Keratinocyte (primary cell): Measurements from ENCODE around the gene S100A4. TPM values are rescaled to one million over a fixed set of nuclear protein-coding genes. Genes with fewer than 3 reads are reported as not detected.
A peak's percentile ranks its signal among the peaks of the same experiment; 100 is the strongest.

Experiments
- DNase-seq: peaks from one replicate; pipeline ENCODE4 v3.0.0-alpha.2; 2011; ENCODE audit warnings: low read depth, missing footprints, low spot score
- FAIRE-seq: peaks from 2 replicates; lab custom pipeline; 2011; peaks lifted over from hg19 to GRCh38; lab: Jason Lieb, UNC
- H2AFZ ChIP-seq: 2 replicates; pipeline ENCODE4 v1.6.0; 2012; ENCODE audit warnings: low read length, control low read depth, inconsistent platforms; ENCODE audit not compliant: control insufficient read depth
- H3K27ac ChIP-seq: 2 replicates; pipeline ENCODE4 v1.5.1; 2011; ENCODE audit warnings: low read length; ENCODE audit not compliant: control insufficient read depth, insufficient read depth
- H3K27me3 ChIP-seq: 3 replicates; pipeline ENCODE4 v1.6.0; 2011; ENCODE audit warnings: low read length; ENCODE audit not compliant: control insufficient read depth, insufficient read depth; ENCODE audit errors: extremely low read depth
- H3K36me3 ChIP-seq, 2 experiments: 2 replicates in 1 of 2; 3 replicates in 1 of 2; pipeline ENCODE4 v1.5.1; 2011; ENCODE audit warnings: low read length in 2 of 2, mild to moderate bottlenecking in 1 of 2; ENCODE audit not compliant: control insufficient read depth in 2 of 2, insufficient read depth in 2 of 2; ENCODE audit errors: extremely low read depth in 1 of 2
- H3K4me1 ChIP-seq: 3 replicates; pipeline ENCODE4 v1.5.1; 2011; ENCODE audit warnings: low read length; ENCODE audit not compliant: control insufficient read depth, insufficient read depth; ENCODE audit errors: extremely low read depth
- H3K4me2 ChIP-seq: 3 replicates; pipeline ENCODE4 v1.6.0; 2011; ENCODE audit warnings: low read depth, low read length; ENCODE audit not compliant: control insufficient read depth, insufficient read depth; ENCODE audit errors: extremely low read depth
- H3K4me3 ChIP-seq, 3 experiments: fragments of 200-600 bp in 1 of 3; sonication (generic) in 1 of 3; 2 replicates in 2 of 3; 3 replicates in 1 of 3; pipeline ENCODE4 v1.5.1; 2011 to 2016; ENCODE audit warnings: low read length in 3 of 3, mild to moderate bottlenecking in 3 of 3, control low read depth in 2 of 3, inconsistent platforms in 1 of 3, low read depth in 1 of 3, mixed read lengths in 1 of 3, mixed run types in 1 of 3, moderate library complexity in 1 of 3; ENCODE audit not compliant: control insufficient read depth in 2 of 3, insufficient read depth in 2 of 3; ENCODE audit errors: extremely low read depth in 1 of 3
- H3K79me2 ChIP-seq: 2 replicates; pipeline ENCODE4 v1.6.0; 2012; ENCODE audit warnings: low read length; ENCODE audit not compliant: control insufficient read depth, insufficient read depth
- H3K9ac ChIP-seq: 3 replicates; pipeline ENCODE4 v1.6.0; 2011; ENCODE audit warnings: low read length; ENCODE audit not compliant: control insufficient read depth, insufficient read depth; ENCODE audit errors: extremely low read depth
- H3K9me1 ChIP-seq: 3 replicates; pipeline ENCODE4 v1.6.0; 2011; ENCODE audit warnings: low read length; ENCODE audit not compliant: control insufficient read depth, insufficient read depth; ENCODE audit errors: extremely low read depth
- H3K9me3 ChIP-seq: 2 replicates; pipeline ENCODE4 v1.5.1; 2012; ENCODE audit warnings: low read depth, low read length; ENCODE audit not compliant: control insufficient read depth
- H4K20me1 ChIP-seq: 3 replicates; pipeline ENCODE4 v1.6.0; 2011; ENCODE audit warnings: low read length; ENCODE audit not compliant: control insufficient read depth, insufficient read depth; ENCODE audit errors: extremely low read depth
- EZH2 ChIP-seq: IDR thresholded peaks from one replicate; pipeline ENCODE4 v1.6.1; 2012; ENCODE audit warnings: inconsistent platforms, mild to moderate bottlenecking, low read length, moderate library complexity
- dilution Hi-C: fragments of 300-500 bp; cut with MboI; formaldehyde crosslinking; loops from one replicate; pipeline ENCODE4 v1.7.0; 2020; ENCODE audit warnings: low sequenced_read_pairs; ENCODE audit not compliant: extremely low pct_ligation_motif_present
- polyA plus RNA-seq, 5 experiments: library from polyadenylated mRNA; depleted of rRNA in 3 of 5; stranded (reverse) in 3 of 5; stranded (forward) in 1 of 5; unstranded in 1 of 5; fragments of >200 nt; gene quantifications; 1 replicate in 1 of 5; 2 replicates in 3 of 5; 3 replicates in 1 of 5; pipeline versions ENCODE4 v1.2.1 to v1.2.3, GENCODE V29; 2011 to 2012; ENCODE audit warnings: missing spikeins in 2 of 5, low read depth in 1 of 5, low replicate concordance in 1 of 5
- TF ChIP-seq, protein P1 (sequence below), 3 experiments: IDR thresholded peaks in 1 of 3; conservative IDR thresholded peaks in 1 of 3; optimal IDR thresholded peaks in 1 of 3; 2 replicates in 2 of 3; 3 replicates in 1 of 3; pipeline versions ENCODE3 to v1.5.1; 2011; ENCODE audit warnings: low read length in 3 of 3, mild to moderate bottlenecking in 3 of 3, moderate library complexity in 2 of 3, control low read depth in 1 of 3, inconsistent platforms in 1 of 3; ENCODE audit not compliant: insufficient read depth in 2 of 3; ENCODE audit errors: extremely low read depth in 1 of 3

The S100A4 gene
- polyA plus RNA-seq, 1 donor (not counting 4 experiments of a cell fraction or from before 2014, with no cell fraction given): 21.4 TPM

DNA sequence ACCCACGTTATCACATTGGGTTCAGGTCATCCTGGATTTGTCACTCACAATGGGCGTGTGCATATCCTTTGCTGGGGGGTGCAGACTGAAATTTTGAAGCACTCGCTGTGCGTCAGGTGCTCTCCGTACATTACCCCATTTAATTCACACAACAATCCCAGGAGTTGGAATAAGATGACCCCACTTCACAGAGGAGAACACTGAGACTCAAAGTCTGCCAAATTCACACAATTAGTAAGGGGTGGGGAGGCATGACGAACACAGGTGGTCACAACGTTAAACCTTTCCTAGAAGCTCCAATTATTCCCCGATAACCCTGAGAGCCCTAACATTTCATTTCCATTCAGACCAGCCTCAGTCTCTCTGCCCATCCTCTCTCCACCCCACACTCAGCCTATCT is 23.9 kb upstream of the S100A4 start:
- FAIRE-seq (no peak), DNase-seq (no peak)
- no peak overlapping the region for H3K27ac ChIP-seq
- H3K4me3 ChIP-seq: no peak overlapping the region
- H3K4me2 ChIP-seq: no peak overlapping the region
- peaks cover under 1% of the 10 kb centered on the region for H4K20me1 ChIP-seq
- no peaks in the 10 kb centered on the region for H3K9me3 ChIP-seq
- H3K4me1 ChIP-seq: peaks cover 53% of the 10 kb centered on the region
- H3K79me2 ChIP-seq: peaks cover 6% of the 10 kb centered on the region
- no peaks in the 10 kb centered on the region for H3K9me1 ChIP-seq
- no peak overlapping the region for H2AFZ ChIP-seq
- dilution Hi-C loops: no loop called here
- no peaks in the 10 kb centered on the region for H3K27me3 ChIP-seq
- no peak for TF ChIP-seq EZH2
- TF ChIP-seq, protein P1, sequence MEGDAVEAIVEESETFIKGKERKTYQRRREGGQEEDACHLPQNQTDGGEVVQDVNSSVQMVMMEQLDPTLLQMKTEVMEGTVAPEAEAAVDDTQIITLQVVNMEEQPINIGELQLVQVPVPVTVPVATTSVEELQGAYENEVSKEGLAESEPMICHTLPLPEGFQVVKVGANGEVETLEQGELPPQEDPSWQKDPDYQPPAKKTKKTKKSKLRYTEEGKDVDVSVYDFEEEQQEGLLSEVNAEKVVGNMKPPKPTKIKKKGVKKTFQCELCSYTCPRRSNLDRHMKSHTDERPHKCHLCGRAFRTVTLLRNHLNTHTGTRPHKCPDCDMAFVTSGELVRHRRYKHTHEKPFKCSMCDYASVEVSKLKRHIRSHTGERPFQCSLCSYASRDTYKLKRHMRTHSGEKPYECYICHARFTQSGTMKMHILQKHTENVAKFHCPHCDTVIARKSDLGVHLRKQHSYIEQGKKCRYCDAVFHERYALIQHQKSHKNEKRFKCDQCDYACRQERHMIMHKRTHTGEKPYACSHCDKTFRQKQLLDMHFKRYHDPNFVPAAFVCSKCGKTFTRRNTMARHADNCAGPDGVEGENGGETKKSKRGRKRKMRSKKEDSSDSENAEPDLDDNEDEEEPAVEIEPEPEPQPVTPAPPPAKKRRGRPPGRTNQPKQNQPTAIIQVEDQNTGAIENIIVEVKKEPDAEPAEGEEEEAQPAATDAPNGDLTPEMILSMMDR (optimal IDR thresholded peaks at IDR 0.05 in 1 of 3, IDR thresholded peaks at IDR 0.05 in 1 of 3, conservative IDR thresholded peaks at IDR 0.05 in 1 of 3; ENCODE audit: extremely low read depth in 1 of 3, insufficient read depth in 2 of 3, low read length in 3 of 3): no peak
- peaks cover 2 to 4% of the 10 kb centered on the region in 2 experiments for H3K36me3 ChIP-seq
- H3K9ac ChIP-seq: no peak overlapping the region

DNA sequence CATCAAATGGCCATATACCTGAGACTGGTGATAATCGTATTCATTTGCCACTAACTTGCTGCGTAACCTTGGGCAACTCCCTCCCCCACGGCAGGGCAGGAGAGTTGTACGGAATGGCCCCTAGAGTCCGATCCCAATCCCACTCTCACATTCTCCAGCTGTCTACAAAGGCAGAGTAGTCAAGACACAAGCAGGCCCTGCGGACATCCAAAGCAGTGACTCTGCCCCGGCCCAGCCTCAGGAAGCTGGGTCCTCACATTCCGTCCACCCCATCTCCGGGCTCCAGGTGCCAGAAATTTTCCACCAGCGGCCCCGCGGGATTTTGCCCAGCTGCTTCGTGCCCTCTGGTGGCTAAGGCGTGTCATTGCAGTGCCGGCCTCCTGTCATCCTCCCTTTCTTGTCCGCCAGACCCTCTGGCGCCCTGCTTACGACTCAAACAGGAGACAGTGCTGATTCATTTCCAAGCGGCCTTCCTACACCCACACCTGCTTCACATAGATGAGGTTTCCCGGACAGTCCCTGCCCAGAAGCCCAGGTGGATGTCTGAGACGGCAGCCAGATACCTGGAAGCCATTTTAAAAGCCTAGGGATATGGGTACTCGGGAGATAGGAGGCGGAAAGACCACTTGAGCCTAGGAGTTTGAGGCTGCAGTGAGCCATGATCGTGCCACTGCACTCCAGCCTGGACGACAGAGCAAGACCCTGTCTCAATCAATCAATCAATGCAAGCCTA is 22.9 kb upstream of the S100A4 start:
- no peak for TF ChIP-seq EZH2
- TF ChIP-seq, protein P1 (optimal IDR thresholded peaks at IDR 0.05 in 1 of 3, IDR thresholded peaks at IDR 0.05 in 1 of 3, conservative IDR thresholded peaks at IDR 0.05 in 1 of 3; ENCODE audit: extremely low read depth in 1 of 3, insufficient read depth in 2 of 3, low read length in 3 of 3): peak in 2 of 3 experiments; percentile 97 to 98
- H3K27ac ChIP-seq: peak overlapping the region; percentile 100
- peaks cover 10% of the 10 kb centered on the region for H4K20me1 ChIP-seq
- FAIRE-seq (peak; percentile 82), DNase-seq (peak; percentile 97)
- H3K9ac ChIP-seq: peak overlapping the region; percentile 99
- peak overlapping the region; percentile 3 to 70 (median 47) for H3K4me3 ChIP-seq
- H3K4me2 ChIP-seq: peak overlapping the region; percentile 97
- H3K9me3 ChIP-seq: no peaks in the 10 kb centered on the region
- peak overlapping the region; percentile 69 for H2AFZ ChIP-seq
- peaks cover 11 to 12% of the 10 kb centered on the region in 2 experiments for H3K36me3 ChIP-seq
- H3K4me1 ChIP-seq: peaks cover 48% of the 10 kb centered on the region
- no peaks in the 10 kb centered on the region for H3K27me3 ChIP-seq
- H3K9me1 ChIP-seq: no peaks in the 10 kb centered on the region
- H3K79me2 ChIP-seq: peaks cover 16% of the 10 kb centered on the region
- dilution Hi-C loops: no loop called here
